HEK293 (cell line): ENCODE measurements around the gene RSPO4.

Source experiments
- CTCF ChIA-PET: fragments of 350-600 bp; formaldehyde crosslinking; extraction: SDS; loops from one replicate; lab custom pipeline; 2021; ENCODE audit warnings: antibody characterized with exemption; lab: Yijun Ruan, JAX
- POLR2A ChIA-PET: fragments of 300-600 bp; formaldehyde crosslinking; extraction: SDS; loops from one replicate; lab custom pipeline; 2020; ENCODE audit warnings: antibody characterized with exemption, inconsistent platforms; lab: Yijun Ruan, JAX
- H3K27ac ChIP-seq: fragments of 200-500 bp; sonication (Bioruptor generic); 2 replicates; pipeline ENCODE4 v1.5.1; 2014; ENCODE audit warnings: low read depth, low read length, control low read depth, inconsistent platforms; ENCODE audit errors: extremely low read depth
- H3K36me3 ChIP-seq, 2 experiments: fragments of 200-500 bp in 1 of 2; sonication (Bioruptor generic) in 1 of 2; 1 replicate in 1 of 2; 2 replicates in 1 of 2; pipeline ENCODE4 v1.5.1; 2014 to 2017; ENCODE audit warnings: inconsistent platforms in 2 of 2, low read length in 2 of 2; ENCODE audit not compliant: control insufficient read depth in 2 of 2, insufficient read depth in 1 of 2
- H3K4me1 ChIP-seq: fragments of 200-500 bp; sonication (Bioruptor generic); 2 replicates; pipeline ENCODE4 v1.5.1; 2014; ENCODE audit warnings: mild to moderate bottlenecking, low read length, inconsistent platforms; ENCODE audit not compliant: control insufficient read depth, insufficient read depth
- H3K4me3 ChIP-seq: 2 replicates; pipeline ENCODE4 v1.5.1; 2011; ENCODE audit warnings: low read depth, mild to moderate bottlenecking, control low read depth, low read length, moderate library complexity
- H3K9me3 ChIP-seq: fragments of 200-500 bp; sonication (Bioruptor generic); 2 replicates; pipeline ENCODE4 v1.5.1; 2014; ENCODE audit warnings: low read depth, low read length, inconsistent platforms; ENCODE audit not compliant: control insufficient read depth, insufficient read depth
- KLF9 ChIP-seq: fragments of 450-650 bp; formaldehyde crosslinking; IDR thresholded peaks from 2 replicates; pipeline ENCODE4 v1.5.1; 2016; ENCODE audit warnings: missing biosample characterization, missing genetic modification characterization, low read depth
- WT1 ChIP-seq: fragments of 450-650 bp; formaldehyde crosslinking; IDR thresholded peaks from 2 replicates; pipeline ENCODE4 v1.5.1; 2016; ENCODE audit warnings: missing biosample characterization, missing genetic modification characterization
- YY1 ChIP-seq: fragments of 450-650 bp; formaldehyde crosslinking; IDR thresholded peaks from 2 replicates; pipeline ENCODE4 v1.5.1; 2018; ENCODE audit warnings: missing biosample characterization, missing genetic modification characterization
- ZNF19 ChIP-seq: fragments of 450-650 bp; formaldehyde crosslinking; IDR thresholded peaks from 2 replicates; pipeline ENCODE4; 2016; ENCODE audit warnings: missing biosample characterization, missing genetic modification characterization, low read depth
- ZNF311 ChIP-seq: fragments of 450-650 bp; formaldehyde crosslinking; IDR thresholded peaks from 2 replicates; pipeline ENCODE4 v1.5.1; 2017; ENCODE audit warnings: missing biosample characterization, missing genetic modification characterization, borderline replicate concordance
- ZNF324 ChIP-seq: fragments of 450-650 bp; formaldehyde crosslinking; IDR thresholded peaks from 2 replicates; pipeline ENCODE4 v1.5.1; 2016; ENCODE audit warnings: missing biosample characterization, missing genetic modification characterization
- ZNF350 ChIP-seq: fragments of 450-650 bp; formaldehyde crosslinking; IDR thresholded peaks from 2 replicates; pipeline ENCODE4 v1.5.0; 2017; ENCODE audit warnings: missing biosample characterization, mild to moderate bottlenecking, missing genetic modification characterization
- ZNF48 ChIP-seq: fragments of 450-650 bp; formaldehyde crosslinking; IDR thresholded peaks from 2 replicates; pipeline ENCODE4 v1.5.1; 2016; ENCODE audit warnings: missing biosample characterization, missing genetic modification characterization
- ZNF501 ChIP-seq: fragments of 450-650 bp; formaldehyde crosslinking; IDR thresholded peaks from 2 replicates; pipeline ENCODE4 v1.5.1; 2016; ENCODE audit warnings: missing biosample characterization, missing genetic modification characterization
- ZNF529 ChIP-seq: fragments of 450-650 bp; formaldehyde crosslinking; IDR thresholded peaks from 2 replicates; pipeline ENCODE4 v1.5.1; 2017; ENCODE audit warnings: missing genetic modification characterization, missing biosample characterization; ENCODE audit not compliant: insufficient replicate concordance
- ZNF530 ChIP-seq: fragments of 450-650 bp; formaldehyde crosslinking; IDR thresholded peaks from 2 replicates; pipeline ENCODE4 v1.5.1; 2016; ENCODE audit warnings: low read depth, missing biosample characterization, missing genetic modification characterization
- ZNF645 ChIP-seq: fragments of 450-650 bp; formaldehyde crosslinking; IDR thresholded peaks from 2 replicates; pipeline ENCODE4; 2016; ENCODE audit warnings: missing biosample characterization, missing genetic modification characterization
- ZNF707 ChIP-seq: fragments of 450-650 bp; formaldehyde crosslinking; IDR thresholded peaks from 2 replicates; pipeline ENCODE4 v1.5.1; 2016; ENCODE audit warnings: missing biosample characterization, missing genetic modification characterization
- ZSCAN16 ChIP-seq: fragments of 450-650 bp; formaldehyde crosslinking; IDR thresholded peaks from 2 replicates; pipeline ENCODE4 v1.5.1; 2016; ENCODE audit warnings: missing biosample characterization, missing genetic modification characterization
- ZSCAN30 ChIP-seq: fragments of 450-650 bp; IDR thresholded peaks from 2 replicates; pipeline ENCODE4 v1.5.1; 2018; ENCODE audit warnings: missing biosample characterization, mild to moderate bottlenecking, missing genetic modification characterization, moderate library complexity
- TF ChIP-seq, protein P1 (sequence below): fragments of 450-650 bp; formaldehyde crosslinking; IDR thresholded peaks from 2 replicates; pipeline ENCODE4 v1.5.1; 2017; ENCODE audit warnings: missing biosample characterization, missing genetic modification characterization
- TF ChIP-seq, protein P2 (sequence below): fragments of 450-650 bp; formaldehyde crosslinking; IDR thresholded peaks from 2 replicates; pipeline ENCODE4 v1.5.1; 2016; ENCODE audit warnings: missing biosample characterization, missing genetic modification characterization
- TF ChIP-seq, protein P3 (sequence below): fragments of 450-650 bp; formaldehyde crosslinking; IDR thresholded peaks from 2 replicates; pipeline ENCODE4 v1.5.1; 2016; ENCODE audit warnings: missing biosample characterization, missing genetic modification characterization
- TF ChIP-seq, protein P4 (sequence below): fragments of 450-650 bp; formaldehyde crosslinking; IDR thresholded peaks from 2 replicates; pipeline ENCODE4 v1.5.1; 2017; ENCODE audit warnings: missing biosample characterization, missing genetic modification characterization
- TF ChIP-seq, protein P5 (sequence below): fragments of 450-650 bp; formaldehyde crosslinking; IDR thresholded peaks from 2 replicates; pipeline ENCODE4 v1.5.1; 2016; ENCODE audit warnings: missing biosample characterization, missing genetic modification characterization

Gene RSPO4

GRCh38 chr20:958936-959815 lies 42.9 kb downstream of the RSPO4 start (continued):
- TF ChIP-seq, protein P1, sequence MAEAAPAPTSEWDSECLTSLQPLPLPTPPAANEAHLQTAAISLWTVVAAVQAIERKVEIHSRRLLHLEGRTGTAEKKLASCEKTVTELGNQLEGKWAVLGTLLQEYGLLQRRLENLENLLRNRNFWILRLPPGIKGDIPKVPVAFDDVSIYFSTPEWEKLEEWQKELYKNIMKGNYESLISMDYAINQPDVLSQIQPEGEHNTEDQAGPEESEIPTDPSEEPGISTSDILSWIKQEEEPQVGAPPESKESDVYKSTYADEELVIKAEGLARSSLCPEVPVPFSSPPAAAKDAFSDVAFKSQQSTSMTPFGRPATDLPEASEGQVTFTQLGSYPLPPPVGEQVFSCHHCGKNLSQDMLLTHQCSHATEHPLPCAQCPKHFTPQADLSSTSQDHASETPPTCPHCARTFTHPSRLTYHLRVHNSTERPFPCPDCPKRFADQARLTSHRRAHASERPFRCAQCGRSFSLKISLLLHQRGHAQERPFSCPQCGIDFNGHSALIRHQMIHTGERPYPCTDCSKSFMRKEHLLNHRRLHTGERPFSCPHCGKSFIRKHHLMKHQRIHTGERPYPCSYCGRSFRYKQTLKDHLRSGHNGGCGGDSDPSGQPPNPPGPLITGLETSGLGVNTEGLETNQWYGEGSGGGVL (tag by site-specific recombination) = no peak
- TF ChIP-seq ZNF324 (no peak), KLF9 (tag by site-specific recombination) (no peak), ZNF707 (tag by site-specific recombination) (no peak), ZNF530 (tag by site-specific recombination) (no peak), ZNF48 (tag by site-specific recombination) (no peak), ZNF501 (tag by site-specific recombination) (no peak), WT1 (tag by site-specific recombination) (no peak), ZNF350 (tag by site-specific recombination) (no peak), ZNF311 (no peak), YY1 (no peak), ZNF19 (tag by site-specific recombination) (no peak)
- TF ChIP-seq, protein P2, sequence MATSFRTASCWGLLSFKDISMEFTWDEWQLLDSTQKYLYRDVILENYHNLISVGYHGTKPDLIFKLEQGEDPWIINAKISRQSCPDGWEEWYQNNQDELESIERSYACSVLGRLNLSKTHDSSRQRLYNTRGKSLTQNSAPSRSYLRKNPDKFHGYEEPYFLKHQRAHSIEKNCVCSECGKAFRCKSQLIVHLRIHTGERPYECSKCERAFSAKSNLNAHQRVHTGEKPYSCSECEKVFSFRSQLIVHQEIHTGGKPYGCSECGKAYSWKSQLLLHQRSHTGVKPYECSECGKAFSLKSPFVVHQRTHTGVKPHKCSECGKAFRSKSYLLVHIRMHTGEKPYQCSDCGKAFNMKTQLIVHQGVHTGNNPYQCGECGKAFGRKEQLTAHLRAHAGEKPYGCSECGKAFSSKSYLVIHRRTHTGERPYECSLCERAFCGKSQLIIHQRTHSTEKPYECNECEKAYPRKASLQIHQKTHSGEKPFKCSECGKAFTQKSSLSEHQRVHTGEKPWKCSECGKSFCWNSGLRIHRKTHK (tag by site-specific recombination) = no peak
- TF ChIP-seq, protein P3, sequence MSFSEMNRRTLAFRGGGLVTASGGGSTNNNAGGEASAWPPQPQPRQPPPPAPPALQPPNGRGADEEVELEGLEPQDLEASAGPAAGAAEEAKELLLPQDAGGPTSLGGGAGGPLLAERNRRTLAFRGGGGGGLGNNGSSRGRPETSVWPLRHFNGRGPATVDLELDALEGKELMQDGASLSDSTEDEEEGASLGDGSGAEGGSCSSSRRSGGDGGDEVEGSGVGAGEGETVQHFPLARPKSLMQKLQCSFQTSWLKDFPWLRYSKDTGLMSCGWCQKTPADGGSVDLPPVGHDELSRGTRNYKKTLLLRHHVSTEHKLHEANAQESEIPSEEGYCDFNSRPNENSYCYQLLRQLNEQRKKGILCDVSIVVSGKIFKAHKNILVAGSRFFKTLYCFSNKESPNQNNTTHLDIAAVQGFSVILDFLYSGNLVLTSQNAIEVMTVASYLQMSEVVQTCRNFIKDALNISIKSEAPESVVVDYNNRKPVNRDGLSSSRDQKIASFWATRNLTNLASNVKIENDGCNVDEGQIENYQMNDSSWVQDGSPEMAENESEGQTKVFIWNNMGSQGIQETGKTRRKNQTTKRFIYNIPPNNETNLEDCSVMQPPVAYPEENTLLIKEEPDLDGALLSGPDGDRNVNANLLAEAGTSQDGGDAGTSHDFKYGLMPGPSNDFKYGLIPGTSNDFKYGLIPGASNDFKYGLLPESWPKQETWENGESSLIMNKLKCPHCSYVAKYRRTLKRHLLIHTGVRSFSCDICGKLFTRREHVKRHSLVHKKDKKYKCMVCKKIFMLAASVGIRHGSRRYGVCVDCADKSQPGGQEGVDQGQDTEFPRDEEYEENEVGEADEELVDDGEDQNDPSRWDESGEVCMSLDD (tag by site-specific recombination) = no peak

- ChIA-PET POLR2A (no interaction called here), CTCF (interaction anchor here (0.6 to 6.1 kb wide), 21 partner anchors 9 to 546 kb away, joined by 3 to 178 read pairs (median 4); partner anchors contain the start of gene FAM110A)
- Histone ChIP-seq H3K9me3 (no peaks in the 10 kb centered on the region), H3K27ac (no peak overlapping the region), H3K4me1 (no peaks in the 10 kb centered on the region), H3K4me3 (no peak overlapping the region), H3K36me3 (no peaks in the 10 kb centered on the region)
- TF ChIP-seq, protein P4, sequence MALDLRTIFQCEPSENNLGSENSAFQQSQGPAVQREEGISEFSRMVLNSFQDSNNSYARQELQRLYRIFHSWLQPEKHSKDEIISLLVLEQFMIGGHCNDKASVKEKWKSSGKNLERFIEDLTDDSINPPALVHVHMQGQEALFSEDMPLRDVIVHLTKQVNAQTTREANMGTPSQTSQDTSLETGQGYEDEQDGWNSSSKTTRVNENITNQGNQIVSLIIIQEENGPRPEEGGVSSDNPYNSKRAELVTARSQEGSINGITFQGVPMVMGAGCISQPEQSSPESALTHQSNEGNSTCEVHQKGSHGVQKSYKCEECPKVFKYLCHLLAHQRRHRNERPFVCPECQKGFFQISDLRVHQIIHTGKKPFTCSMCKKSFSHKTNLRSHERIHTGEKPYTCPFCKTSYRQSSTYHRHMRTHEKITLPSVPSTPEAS (tag by site-specific recombination) = peak; percentile 76
- no peak for TF ChIP-seq ZNF645 (tag by site-specific recombination)
- no peak for TF ChIP-seq ZNF324
- no peak for TF ChIP-seq ZSCAN16 (tag by site-specific recombination)
- TF ChIP-seq, protein P5, sequence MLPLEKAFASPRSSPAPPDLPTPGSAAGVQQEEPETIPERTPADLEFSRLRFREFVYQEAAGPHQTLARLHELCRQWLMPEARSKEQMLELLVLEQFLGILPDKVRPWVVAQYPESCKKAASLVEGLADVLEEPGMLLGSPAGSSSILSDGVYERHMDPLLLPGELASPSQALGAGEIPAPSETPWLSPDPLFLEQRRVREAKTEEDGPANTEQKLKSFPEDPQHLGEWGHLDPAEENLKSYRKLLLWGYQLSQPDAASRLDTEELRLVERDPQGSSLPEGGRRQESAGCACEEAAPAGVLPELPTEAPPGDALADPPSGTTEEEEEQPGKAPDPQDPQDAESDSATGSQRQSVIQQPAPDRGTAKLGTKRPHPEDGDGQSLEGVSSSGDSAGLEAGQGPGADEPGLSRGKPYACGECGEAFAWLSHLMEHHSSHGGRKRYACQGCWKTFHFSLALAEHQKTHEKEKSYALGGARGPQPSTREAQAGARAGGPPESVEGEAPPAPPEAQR (tag by site-specific recombination) = no peak
- no peak for TF ChIP-seq ZNF529
- TF ChIP-seq ZSCAN30 (tag by site-specific recombination) = no peak
Measured at GRCh38 chr20:957544-957943, 44.6 kb downstream of the RSPO4 start.
